ENCODE data around the gene VTI1B.
A peak's percentile ranks its signal among the peaks of the same experiment; 100 is the strongest.

The VTI1B gene

DNA sequence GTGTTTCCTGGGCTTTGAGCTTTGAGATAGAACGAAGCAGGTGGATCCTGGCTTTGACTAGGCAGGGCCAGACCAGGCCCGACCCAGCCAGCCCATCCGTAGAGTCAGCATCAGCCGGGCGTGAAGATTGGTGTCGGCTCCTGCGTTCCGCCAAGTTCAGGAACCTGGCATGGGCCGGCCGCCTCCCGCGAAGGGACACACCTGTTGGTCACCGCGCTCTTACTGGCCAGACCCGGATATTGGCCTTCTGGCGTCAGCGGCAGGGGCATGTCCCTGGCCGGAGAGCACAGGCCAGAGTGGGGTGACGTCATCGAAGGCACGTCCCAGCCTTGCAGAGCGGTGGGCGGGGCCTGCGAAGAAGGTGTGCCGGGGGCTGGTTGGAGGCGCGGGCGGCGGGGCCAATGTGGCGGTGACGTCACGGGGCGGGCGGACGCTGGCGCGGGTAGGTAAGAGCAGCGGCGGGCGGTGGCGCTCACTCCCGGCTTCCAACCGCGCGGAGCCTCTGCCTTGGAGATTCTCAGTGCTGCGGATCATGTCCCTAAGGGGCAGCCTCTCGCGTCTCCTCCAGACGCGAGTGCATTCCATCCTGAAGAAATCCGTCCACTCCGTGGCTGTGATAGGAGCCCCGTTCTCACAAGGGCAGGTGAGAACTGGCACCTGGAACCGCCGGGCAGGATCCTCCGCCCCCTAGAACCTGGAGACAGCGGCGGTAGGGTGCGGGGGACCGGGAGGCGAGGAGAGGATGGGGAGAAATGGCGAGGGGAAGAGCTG, 54.8 kb downstream of the VTI1B start, which contains the start of gene ARG2:
Gene ARG2, plus strand, starts transcription at position 475 of the 771 bp plus-strand sequence. Its CDS starts 58 bp downstream, at position 533.
- peak within 1 kb of the TSS; percentile 65 for H3K4me3 ChIP-seq (ENCODE audit: low read depth, low read length)
- TF ChIP-seq, protein P1, sequence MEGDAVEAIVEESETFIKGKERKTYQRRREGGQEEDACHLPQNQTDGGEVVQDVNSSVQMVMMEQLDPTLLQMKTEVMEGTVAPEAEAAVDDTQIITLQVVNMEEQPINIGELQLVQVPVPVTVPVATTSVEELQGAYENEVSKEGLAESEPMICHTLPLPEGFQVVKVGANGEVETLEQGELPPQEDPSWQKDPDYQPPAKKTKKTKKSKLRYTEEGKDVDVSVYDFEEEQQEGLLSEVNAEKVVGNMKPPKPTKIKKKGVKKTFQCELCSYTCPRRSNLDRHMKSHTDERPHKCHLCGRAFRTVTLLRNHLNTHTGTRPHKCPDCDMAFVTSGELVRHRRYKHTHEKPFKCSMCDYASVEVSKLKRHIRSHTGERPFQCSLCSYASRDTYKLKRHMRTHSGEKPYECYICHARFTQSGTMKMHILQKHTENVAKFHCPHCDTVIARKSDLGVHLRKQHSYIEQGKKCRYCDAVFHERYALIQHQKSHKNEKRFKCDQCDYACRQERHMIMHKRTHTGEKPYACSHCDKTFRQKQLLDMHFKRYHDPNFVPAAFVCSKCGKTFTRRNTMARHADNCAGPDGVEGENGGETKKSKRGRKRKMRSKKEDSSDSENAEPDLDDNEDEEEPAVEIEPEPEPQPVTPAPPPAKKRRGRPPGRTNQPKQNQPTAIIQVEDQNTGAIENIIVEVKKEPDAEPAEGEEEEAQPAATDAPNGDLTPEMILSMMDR (IDR thresholded peaks at IDR 0.05; ENCODE audit: low read depth, low read length, missing control alignments) = no peak
- DNase-seq (ENCODE audit: low read depth) = peak; percentile 69

DNA sequence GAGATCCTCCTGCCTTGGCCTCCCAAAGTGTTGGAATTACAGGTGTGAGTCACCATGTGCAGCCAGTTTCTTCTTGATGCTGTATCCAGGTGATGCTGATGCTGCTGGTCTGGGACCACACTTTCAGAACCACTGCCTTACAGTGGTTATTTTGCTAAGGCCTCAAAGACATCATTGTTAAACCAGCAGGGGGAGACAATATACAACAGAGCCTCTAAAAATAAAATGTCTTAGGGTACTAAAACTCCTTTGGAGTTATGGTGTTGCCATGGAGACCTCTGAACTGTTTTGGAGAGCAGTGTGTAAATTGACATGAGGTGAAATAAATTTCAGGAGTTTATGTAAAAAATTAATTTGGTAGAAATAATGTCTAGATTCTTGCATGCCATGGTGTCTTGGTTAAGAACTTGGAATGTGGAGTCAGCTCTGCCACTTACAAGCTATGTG, 55.8 kb downstream of the VTI1B start:
- no peak for DNase-seq (ENCODE audit: low read depth)
- H3K4me3 ChIP-seq (ENCODE audit: low read depth, low read length) = no peak overlapping the region
- TF ChIP-seq, protein P1 (IDR thresholded peaks at IDR 0.05; ENCODE audit: low read depth, low read length, missing control alignments) = peak; percentile 57

DNA sequence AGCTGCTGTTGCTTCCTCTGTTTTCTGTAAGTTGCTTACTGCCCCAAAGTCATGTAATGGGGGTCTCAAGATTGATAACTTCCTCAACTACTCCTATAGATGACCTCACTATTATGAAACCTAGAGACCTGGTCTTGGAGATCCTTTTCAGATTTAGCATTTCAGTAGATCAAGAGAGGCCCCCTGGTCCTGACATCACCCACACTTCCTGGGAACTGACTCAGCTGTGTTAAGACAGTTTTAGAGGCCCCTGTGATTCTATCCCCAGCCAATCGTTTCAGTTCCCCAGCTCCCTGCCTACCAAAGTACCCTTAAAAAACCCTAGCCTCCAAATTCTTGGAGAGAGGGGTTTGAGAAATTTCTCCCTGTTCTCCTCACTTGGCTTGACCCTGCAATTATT, 63.9 kb downstream of the VTI1B start:
- H3K4me3 ChIP-seq (ENCODE audit: low read depth, low read length) = no peak overlapping the region
- TF ChIP-seq, protein P1 (IDR thresholded peaks at IDR 0.05; ENCODE audit: low read depth, low read length, missing control alignments) = no peak
- DNase-seq (ENCODE audit: low read depth) = no peak

DNA sequence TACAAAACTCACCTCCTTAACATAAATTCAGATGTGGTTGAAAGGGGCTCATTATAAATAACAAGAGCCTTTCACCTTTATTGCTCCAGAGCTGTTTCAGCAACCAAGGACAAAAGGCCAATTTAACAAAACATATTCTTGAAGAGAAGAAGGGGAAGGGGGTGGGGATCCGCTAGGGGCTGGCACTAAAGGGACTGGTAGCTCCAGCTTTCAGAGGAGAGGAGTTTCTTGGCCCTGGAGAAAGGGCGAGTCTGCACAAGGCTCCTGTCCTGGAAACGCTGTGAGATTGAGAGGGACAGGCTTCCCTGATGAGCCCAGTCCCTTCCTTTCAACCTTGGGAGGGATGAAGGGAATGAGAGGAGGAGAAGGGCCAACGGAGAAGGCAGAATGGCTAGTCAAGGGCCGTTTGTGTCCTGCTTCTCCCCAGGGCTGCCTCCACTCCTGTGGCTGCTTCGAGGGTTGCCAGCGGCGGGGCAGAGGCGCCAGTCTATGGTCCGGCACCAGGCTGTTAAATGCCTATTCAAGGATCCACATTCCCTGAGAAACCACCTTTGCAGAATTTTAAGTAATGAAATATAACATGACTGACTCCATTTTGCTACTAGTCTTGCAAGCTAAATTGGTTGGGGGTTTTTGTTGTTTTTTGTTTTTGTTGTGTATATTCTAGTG, 64.7 kb downstream of the VTI1B start:
- H3K4me3 ChIP-seq (ENCODE audit: low read depth, low read length) = no peak overlapping the region
- DNase-seq (ENCODE audit: low read depth) = no peak
- TF ChIP-seq, protein P1 (IDR thresholded peaks at IDR 0.05; ENCODE audit: low read depth, low read length, missing control alignments) = no peak

DNA sequence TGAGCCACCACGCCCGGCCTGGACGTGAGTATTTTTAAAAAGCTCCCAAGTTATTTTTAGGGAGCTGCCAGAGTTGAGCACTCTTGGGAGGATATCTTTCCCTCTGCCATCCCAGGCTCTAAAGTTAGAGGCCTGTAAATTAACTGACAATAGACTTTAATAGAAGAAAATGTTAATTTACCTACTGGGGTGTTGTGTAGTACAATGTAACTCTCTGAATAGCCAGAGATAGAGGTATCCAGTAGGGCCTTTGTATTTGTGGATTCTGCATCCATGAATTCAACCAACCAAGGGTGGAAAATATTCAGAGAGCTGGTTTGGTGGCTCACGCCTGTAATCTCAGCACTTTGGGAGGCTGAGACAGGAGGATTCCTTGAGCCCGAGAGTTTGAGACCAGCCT, 66.8 kb downstream of the VTI1B start:
- H3K4me3 ChIP-seq (ENCODE audit: low read depth, low read length) = no peak overlapping the region
- DNase-seq (ENCODE audit: low read depth) = no peak
- TF ChIP-seq, protein P1 (IDR thresholded peaks at IDR 0.05; ENCODE audit: low read depth, low read length, missing control alignments) = no peak

DNA sequence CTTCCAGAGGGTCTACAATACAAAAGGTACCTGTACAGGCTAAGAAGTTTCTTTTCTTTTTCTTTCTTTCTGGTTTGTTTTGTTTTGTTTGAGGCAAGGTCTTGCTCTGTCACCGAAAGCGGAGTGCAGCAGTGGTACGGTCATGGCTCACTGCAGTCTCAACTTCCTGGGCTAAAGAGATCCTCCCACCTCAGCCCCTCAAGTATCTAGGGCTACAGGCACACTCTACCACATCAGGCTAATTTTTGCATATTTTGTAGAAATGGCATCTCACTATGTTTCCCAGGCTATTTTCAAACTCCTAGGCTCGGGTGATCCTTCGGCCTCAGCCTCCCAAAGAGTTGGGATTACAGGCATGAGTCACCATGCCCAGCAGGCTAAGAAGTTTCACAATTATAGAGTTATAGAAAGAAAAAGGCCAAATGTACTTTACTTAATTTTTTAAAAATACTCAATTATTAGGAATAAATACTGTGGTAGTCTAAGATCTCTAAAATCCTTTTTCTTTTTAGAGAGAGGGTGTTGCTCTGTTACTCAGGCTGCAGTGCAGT, 71.4 kb downstream of the VTI1B start:
- no peak overlapping the region for H3K4me3 ChIP-seq (ENCODE audit: low read depth, low read length)
- TF ChIP-seq, protein P1 (IDR thresholded peaks at IDR 0.05; ENCODE audit: low read depth, low read length, missing control alignments) = no peak
- peak; percentile 84 for DNase-seq (ENCODE audit: low read depth)

All from GM12864 (cell line).